ENCODE measurements around the gene RGS18. TPM values are rescaled to one million over a fixed set of nuclear protein-coding genes. Genes with fewer than 3 reads are reported as not detected.

The RGS18 gene
- total RNA-seq, 2 experiments from 2014 or later, result 0.23 TPM; not detected in 1

GRCh38 chr1:192168964-192169363 is 10.7 kb downstream of the RGS18 start:
- Mint-ChIP-seq H3K9me3 (no peaks in the 10 kb centered on the region), H3K4me1 (ENCODE audit: low read depth) (no peaks in the 10 kb centered on the region), H3K27me3 (no peaks in the 10 kb centered on the region), H3K4me3 (no peak overlapping the region), H3K27ac (no peak overlapping the region), H3K36me3 (ENCODE audit: low read depth) (no peaks in the 10 kb centered on the region)
- TF ChIP-seq CTCF (IDR thresholded peaks at IDR 0.05), result no peak
- CTCF ChIA-PET, result no interaction called here
- intact Hi-C loops (cut with micrococcal nuclease), result no loop called here
- DNase-seq (no peak), ATAC-seq (no peak)
- POLR2A ChIA-PET, result no interaction called here

GRCh38 chr1:192170196-192170984 is 12.1 kb downstream of the RGS18 start:
- no peaks in the 10 kb centered on the region for H3K27me3 Mint-ChIP-seq
- TF ChIP-seq CTCF (IDR thresholded peaks at IDR 0.05), result no peak
- ChIA-PET POLR2A (no interaction called here), CTCF (interaction anchor here (0.8 kb wide), 1 partner anchor 50 kb away, joined by 3 read pairs; no protein-coding TSS in a partner anchor)
- ATAC-seq (no peak), DNase-seq (no peak)
- no peaks in the 10 kb centered on the region for H3K4me1 Mint-ChIP-seq (ENCODE audit: low read depth)
- no peak overlapping the region for H3K27ac Mint-ChIP-seq
- no peaks in the 10 kb centered on the region for H3K36me3 Mint-ChIP-seq (ENCODE audit: low read depth)
- no peak overlapping the region for H3K4me3 Mint-ChIP-seq
- intact Hi-C loops (cut with micrococcal nuclease), result no loop called here
- no peaks in the 10 kb centered on the region for H3K9me3 Mint-ChIP-seq

- H3K4me3 Mint-ChIP-seq, result no peak overlapping the region
- POLR2A ChIA-PET, result no interaction called here
- CTCF ChIA-PET, result interaction anchor here (0.8 kb wide), 1 partner anchor 50 kb away, joined by 3 read pairs; no protein-coding TSS in a partner anchor
Observed at GRCh38 chr1:192171123-192171522, 12.9 kb downstream of the RGS18 start.

GRCh38 chr1:192175971-192176370 is 17.7 kb downstream of the RGS18 start:
- no peaks in the 10 kb centered on the region for H3K9me3 Mint-ChIP-seq
- H3K36me3 Mint-ChIP-seq (ENCODE audit: low read depth), result no peaks in the 10 kb centered on the region
- intact Hi-C loops (cut with micrococcal nuclease), result no loop called here
- ATAC-seq (no peak), DNase-seq (no peak)
- H3K27me3 Mint-ChIP-seq, result no peaks in the 10 kb centered on the region
- POLR2A ChIA-PET, result no interaction called here
- no peak for TF ChIP-seq CTCF (IDR thresholded peaks at IDR 0.05)
- CTCF ChIA-PET, result no interaction called here
- H3K4me1 Mint-ChIP-seq (ENCODE audit: low read depth), result no peaks in the 10 kb centered on the region
- H3K4me3 Mint-ChIP-seq, result no peak overlapping the region
- no peak overlapping the region for H3K27ac Mint-ChIP-seq

More at GRCh38 chr1:192171123-192171522, 12.9 kb downstream of the RGS18 start:
- Mint-ChIP-seq H3K4me1 (ENCODE audit: low read depth) (no peaks in the 10 kb centered on the region), H3K27ac (no peak overlapping the region), H3K27me3 (no peaks in the 10 kb centered on the region), H3K9me3 (no peaks in the 10 kb centered on the region), H3K36me3 (ENCODE audit: low read depth) (no peaks in the 10 kb centered on the region)
- no peak for TF ChIP-seq CTCF (IDR thresholded peaks at IDR 0.05)
- DNase-seq, result no peak
- no peak for ATAC-seq
- intact Hi-C loops (cut with micrococcal nuclease), result no loop called here

- POLR2A ChIA-PET, result no interaction called here
- Mint-ChIP-seq H3K4me1 (ENCODE audit: low read depth) (no peaks in the 10 kb centered on the region), H3K9me3 (no peaks in the 10 kb centered on the region), H3K4me3 (no peak overlapping the region), H3K27me3 (no peaks in the 10 kb centered on the region), H3K27ac (no peak overlapping the region), H3K36me3 (ENCODE audit: low read depth) (no peaks in the 10 kb centered on the region)
- TF ChIP-seq CTCF (IDR thresholded peaks at IDR 0.05), result no peak
- CTCF ChIA-PET, result no interaction called here
- DNase-seq, result no peak
- intact Hi-C loops (cut with micrococcal nuclease), result no loop called here
- ATAC-seq, result no peak
Observed at GRCh38 chr1:192183788-192184187, 25.5 kb downstream of the RGS18 start.

Measured in activated CD8-positive, alpha-beta T cell treated with anti-CD3 and anti-CD28 coated beads for 36 hours (primary cell).